GM13976 (cell line): ENCODE measurements around the gene EPRS1.
"Not testable (repeated sequence)": the region's sequence is repeated elsewhere in the genome, so short reads cannot be mapped to it uniquely, and the experiment has no call there.

Experiments
- DNase-seq: peaks from one replicate; pipeline ENCODE4 v3.0.0; 2012; ENCODE audit warnings: low spot score
- in situ Hi-C: fragments of 300-500 bp; cut with MboI; formaldehyde crosslinking; loops from one replicate; pipeline ENCODE4 v1.12.0; 2022; ENCODE audit warnings: low sequenced_read_pairs, mixed read lengths, inconsistent platforms; ENCODE audit not compliant: unreplicated experiment
- TF ChIP-seq, protein P1 (sequence below): IDR thresholded peaks from 2 replicates; pipeline ENCODE4 v1.5.1; 2012; ENCODE audit warnings: borderline replicate concordance, mild to moderate bottlenecking; ENCODE audit not compliant: insufficient read depth; ENCODE audit errors: extremely low read depth, missing control alignments, control extremely low read depth

EPRS1 gene

GRCh38 chr1:220056374-220056773 is 10.1 kb upstream of the EPRS1 start:
- TF ChIP-seq, protein P1, sequence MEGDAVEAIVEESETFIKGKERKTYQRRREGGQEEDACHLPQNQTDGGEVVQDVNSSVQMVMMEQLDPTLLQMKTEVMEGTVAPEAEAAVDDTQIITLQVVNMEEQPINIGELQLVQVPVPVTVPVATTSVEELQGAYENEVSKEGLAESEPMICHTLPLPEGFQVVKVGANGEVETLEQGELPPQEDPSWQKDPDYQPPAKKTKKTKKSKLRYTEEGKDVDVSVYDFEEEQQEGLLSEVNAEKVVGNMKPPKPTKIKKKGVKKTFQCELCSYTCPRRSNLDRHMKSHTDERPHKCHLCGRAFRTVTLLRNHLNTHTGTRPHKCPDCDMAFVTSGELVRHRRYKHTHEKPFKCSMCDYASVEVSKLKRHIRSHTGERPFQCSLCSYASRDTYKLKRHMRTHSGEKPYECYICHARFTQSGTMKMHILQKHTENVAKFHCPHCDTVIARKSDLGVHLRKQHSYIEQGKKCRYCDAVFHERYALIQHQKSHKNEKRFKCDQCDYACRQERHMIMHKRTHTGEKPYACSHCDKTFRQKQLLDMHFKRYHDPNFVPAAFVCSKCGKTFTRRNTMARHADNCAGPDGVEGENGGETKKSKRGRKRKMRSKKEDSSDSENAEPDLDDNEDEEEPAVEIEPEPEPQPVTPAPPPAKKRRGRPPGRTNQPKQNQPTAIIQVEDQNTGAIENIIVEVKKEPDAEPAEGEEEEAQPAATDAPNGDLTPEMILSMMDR, result no peak
- in situ Hi-C loops, result no loop called here
- no peak for DNase-seq

DNA sequence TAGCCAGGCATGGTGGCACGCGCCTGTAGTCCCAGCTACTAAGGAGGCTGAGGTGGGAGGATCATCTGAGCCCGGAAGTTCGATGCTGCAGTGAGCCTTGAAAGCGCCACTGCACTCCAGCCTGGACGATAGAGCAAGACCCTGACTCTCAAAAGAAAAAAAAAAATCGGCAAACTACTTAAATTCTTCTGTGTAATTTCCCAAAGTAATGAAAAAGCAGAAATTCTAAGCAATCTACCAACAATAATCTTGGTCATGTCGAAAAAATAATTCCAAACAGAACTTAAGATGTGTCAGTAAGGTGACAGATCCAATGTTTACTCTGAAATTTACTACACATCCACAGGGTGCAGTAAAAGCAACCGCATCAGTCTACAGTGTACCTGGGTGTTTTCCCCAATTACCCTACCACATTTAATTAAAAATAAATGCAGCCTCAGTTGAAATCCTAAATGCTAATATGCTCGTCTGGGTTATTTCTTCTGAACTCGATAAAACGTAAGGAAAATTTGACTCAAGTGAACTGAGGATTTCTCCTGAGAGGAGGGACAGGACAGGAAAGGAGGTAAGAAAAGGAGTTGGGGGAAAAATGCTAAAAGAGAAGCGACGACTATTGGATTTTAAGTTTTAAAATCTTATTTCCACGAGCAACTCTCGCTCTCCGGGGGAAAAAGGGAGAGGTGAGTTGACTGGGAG is 801 bp downstream of the EPRS1 start:
- in situ Hi-C loops, result no loop called here
- TF ChIP-seq, protein P1, result no peak
- DNase-seq, result no peak

DNA sequence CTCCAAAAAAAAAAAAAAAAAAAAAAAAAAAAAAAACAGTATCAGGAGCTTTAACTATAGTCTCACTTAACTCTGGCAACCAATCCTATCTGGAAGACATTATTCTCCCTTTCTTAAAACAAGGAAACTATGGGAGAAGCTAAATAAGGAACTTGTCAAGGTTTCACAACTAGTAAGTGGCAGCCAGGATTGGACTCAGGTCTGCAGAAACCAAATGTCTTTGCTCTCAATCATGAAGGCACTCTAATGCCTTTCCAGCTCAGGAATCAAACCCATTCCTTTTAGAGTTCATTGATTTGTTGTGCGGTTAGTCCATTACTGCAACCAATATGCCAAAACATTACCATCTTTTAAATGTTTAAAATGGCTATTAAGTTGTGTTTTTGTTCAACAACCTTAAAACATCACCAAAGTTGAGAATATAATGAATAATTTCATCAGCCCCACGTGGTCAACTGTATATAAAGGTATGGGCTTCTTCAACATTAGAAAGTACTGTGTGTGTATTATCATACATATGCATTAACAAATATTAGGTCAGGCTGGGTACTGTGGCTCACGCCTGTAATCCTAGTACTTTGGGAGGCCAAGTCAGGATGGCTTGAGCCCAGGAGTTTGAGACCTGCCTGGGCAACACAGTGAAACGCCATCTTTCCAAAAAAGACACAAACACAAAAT is 1.5 kb downstream of the EPRS1 start:
- TF ChIP-seq, protein P1, result no peak
- in situ Hi-C loops, result no loop called here
- DNase-seq, result no peak

GRCh38 chr1:220043646-220044045 is 2.7 kb downstream of the EPRS1 start:
- in situ Hi-C loops, result no loop called here
- TF ChIP-seq, protein P1, result no peak
- no peak for DNase-seq

- no peak for DNase-seq
- in situ Hi-C loops, result no loop called here
- TF ChIP-seq, protein P1, result no peak
Observed at GRCh38 chr1:220040028-220040596, 6.2 kb downstream of the EPRS1 start.

- in situ Hi-C loops, result no loop called here
- no peak for DNase-seq
- TF ChIP-seq, protein P1, result no peak
Observed at GRCh38 chr1:220038640-220039039, 7.7 kb downstream of the EPRS1 start.

DNA sequence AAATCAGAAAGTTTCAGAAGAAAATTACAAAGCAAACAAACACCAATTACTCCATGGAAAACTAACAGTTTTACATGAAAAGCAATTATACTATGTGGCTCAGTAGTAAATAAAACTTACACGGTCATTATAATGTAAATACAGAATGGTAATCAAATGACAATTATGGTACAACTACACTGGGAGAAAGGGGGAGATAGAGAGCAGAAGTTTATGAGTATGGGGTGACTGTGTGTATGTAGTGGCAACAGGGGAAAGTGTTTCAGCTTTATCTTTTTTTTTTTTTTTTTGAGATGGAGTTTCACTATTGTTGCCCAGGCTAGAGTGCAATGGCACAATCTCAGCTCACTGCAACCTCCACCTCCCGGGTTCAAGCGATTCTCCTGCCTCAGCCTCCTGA is 8.5 kb downstream of the EPRS1 start:
- in situ Hi-C loops, DNase-seq: not testable (repeated sequence)
